Activated T-helper 1 cell treated with anti-CD3 and anti-CD28 coated beads, Interleukin-12 subunit alpha, Interleukin-12 subunit beta, Interleukin-2, Interleukin-4 antibody, amounts not matched to agents 30 ng/mL and 10 ng/mL and 1 ng/mL, durations not matched to agents 14 hours and 24 hours and 36 hours (primary cell): ENCODE measurements around the gene CIDEC. TPM values are rescaled to one million over a fixed set of nuclear protein-coding genes. Genes with fewer than 3 reads are reported as not detected.

Source experiments
- DNase-seq: peaks from one replicate; pipeline ENCODE4 v3.0.0; 2021; ENCODE audit warnings: low spot score
- H3K27ac Mint-ChIP-seq: one replicate; pipeline ENCODE4 v1.8.0; 2021; ENCODE audit warnings: mild to moderate bottlenecking, mixed read lengths
- H3K27me3 Mint-ChIP-seq: one replicate; pipeline ENCODE4 v1.8.0; 2022; ENCODE audit warnings: mild to moderate bottlenecking, moderate library complexity, mixed read lengths; ENCODE audit not compliant: insufficient read depth
- H3K36me3 Mint-ChIP-seq: one replicate; pipeline ENCODE4 v1.8.0; 2021; ENCODE audit warnings: low read depth, mixed read lengths
- H3K4me1 Mint-ChIP-seq: one replicate; pipeline ENCODE4 v1.8.0; 2021; ENCODE audit warnings: low read depth, mixed read lengths
- H3K4me3 Mint-ChIP-seq: one replicate; pipeline ENCODE4 v1.8.0; 2021; ENCODE audit warnings: mild to moderate bottlenecking, moderate library complexity, mixed read lengths
- H3K9me3 Mint-ChIP-seq: one replicate; pipeline ENCODE4 v1.8.0; 2021; ENCODE audit warnings: mixed read lengths
- intact Hi-C: fragments of 100-400 bp; cut with micrococcal nuclease; formaldehyde crosslinking; loops from one replicate; pipeline ENCODE4 v1.15.1; 2024
- total RNA-seq: library from RNA; stranded (reverse); gene quantifications from 2 replicates; pipeline ENCODE4 v1.2.3, GENCODE V29; 2022

Gene CIDEC
- total RNA-seq, 1 donor from 2014 or later: not detected

- DNase-seq: peak; percentile 28
- no peak overlapping the region for H3K27ac Mint-ChIP-seq
- H3K36me3 Mint-ChIP-seq: peaks cover 12% of the 10 kb centered on the region
- no peaks in the 10 kb centered on the region for H3K27me3 Mint-ChIP-seq
- peaks cover 7% of the 10 kb centered on the region for H3K4me1 Mint-ChIP-seq
- intact Hi-C loops: no loop called here
- no peaks in the 10 kb centered on the region for H3K9me3 Mint-ChIP-seq
- no peak overlapping the region for H3K4me3 Mint-ChIP-seq
Observed at GRCh38 chr3:9826815-9827573, 53.1 kb downstream of the CIDEC start.

GRCh38 chr3:9825451-9826040, 54.5 kb downstream of the CIDEC start:
- H3K4me3 Mint-ChIP-seq: no peak overlapping the region
- DNase-seq: no peak
- H3K27me3 Mint-ChIP-seq: no peaks in the 10 kb centered on the region
- H3K9me3 Mint-ChIP-seq: no peaks in the 10 kb centered on the region
- intact Hi-C loops: no loop called here
- H3K4me1 Mint-ChIP-seq: no peaks in the 10 kb centered on the region
- no peak overlapping the region for H3K27ac Mint-ChIP-seq
- H3K36me3 Mint-ChIP-seq: peaks cover 13% of the 10 kb centered on the region

DNA sequence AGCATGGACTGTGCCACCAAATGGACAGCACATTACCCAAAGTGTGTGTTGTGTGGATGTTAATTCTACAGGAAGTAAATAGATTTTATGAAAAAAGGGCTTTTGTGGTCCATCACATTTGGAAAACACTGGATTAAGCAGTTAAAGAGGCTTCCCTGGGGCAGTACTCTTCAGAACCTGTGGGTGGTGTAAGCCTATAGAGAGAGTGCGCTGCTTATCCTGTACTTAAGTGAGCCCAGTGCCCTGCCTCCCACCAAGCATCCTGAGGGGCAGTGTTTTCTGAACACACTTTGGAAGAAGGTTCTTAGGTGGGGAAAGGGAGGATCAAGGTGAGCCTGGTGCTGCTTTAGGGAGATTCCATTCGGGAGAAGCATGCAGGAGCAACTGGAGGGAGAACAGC, 59.1 kb downstream of the CIDEC start:
- peaks cover 16% of the 10 kb centered on the region for H3K36me3 Mint-ChIP-seq
- H3K9me3 Mint-ChIP-seq: no peaks in the 10 kb centered on the region
- no peaks in the 10 kb centered on the region for H3K27me3 Mint-ChIP-seq
- H3K27ac Mint-ChIP-seq: no peak overlapping the region
- intact Hi-C loops: no loop called here
- no peak overlapping the region for H3K4me3 Mint-ChIP-seq
- peaks cover 7% of the 10 kb centered on the region for H3K4me1 Mint-ChIP-seq
- DNase-seq: no peak

DNA sequence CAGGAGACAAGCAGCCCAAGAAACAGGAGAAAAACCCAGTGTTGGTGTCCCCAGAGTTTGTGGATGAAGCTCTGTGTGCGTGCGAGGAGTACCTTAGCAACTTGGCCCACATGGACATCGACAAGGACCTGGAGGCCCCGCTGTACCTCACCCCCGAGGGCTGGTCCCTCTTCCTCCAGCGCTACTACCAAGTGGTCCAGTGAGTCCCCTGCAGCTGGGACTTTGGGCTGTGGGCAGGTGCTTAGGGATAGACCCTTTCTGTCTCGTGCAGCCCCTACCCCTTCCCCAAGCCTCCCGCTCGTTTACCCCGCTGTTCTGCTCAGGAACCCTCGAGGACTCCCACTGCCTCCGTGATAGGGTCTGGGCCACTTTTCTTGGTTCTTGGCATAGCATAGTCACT, 59.5 kb downstream of the CIDEC start:
- Mint-ChIP-seq H3K9me3 (no peaks in the 10 kb centered on the region), H3K27ac (no peak overlapping the region), H3K36me3 (peaks cover 17% of the 10 kb centered on the region), H3K4me3 (no peak overlapping the region), H3K4me1 (peaks cover 7% of the 10 kb centered on the region), H3K27me3 (no peaks in the 10 kb centered on the region)
- DNase-seq: no peak
- intact Hi-C loops: no loop called here

GRCh38 chr3:9818666-9819335, 61.3 kb downstream of the CIDEC start:
- Mint-ChIP-seq H3K36me3 (peaks cover 17% of the 10 kb centered on the region), H3K4me3 (no peak overlapping the region), H3K27me3 (no peaks in the 10 kb centered on the region), H3K4me1 (peaks cover 7% of the 10 kb centered on the region), H3K9me3 (no peaks in the 10 kb centered on the region), H3K27ac (peak overlapping the region; percentile 19)
- DNase-seq: no peak
- intact Hi-C loops: no loop called here

DNA sequence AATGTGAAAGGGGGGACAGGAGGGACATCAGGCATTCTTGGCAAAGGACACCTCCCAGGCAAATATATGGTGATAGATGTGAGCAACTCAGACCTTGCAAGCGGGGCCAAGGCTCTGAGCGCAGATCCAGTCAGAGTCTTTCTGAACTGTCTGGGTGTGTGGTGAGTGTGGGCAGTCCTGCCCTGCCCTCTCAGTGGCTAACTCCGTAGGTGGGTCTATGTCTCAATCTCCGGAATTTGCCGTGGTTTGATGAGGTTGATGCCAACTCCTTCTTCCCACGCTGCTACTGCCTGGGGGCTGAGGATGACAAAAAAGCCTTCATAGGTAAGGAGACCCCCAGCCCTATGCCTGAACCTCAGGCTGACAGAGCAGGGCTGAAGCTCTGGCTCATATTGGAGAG, 62.6 kb downstream of the CIDEC start:
- H3K36me3 Mint-ChIP-seq: peaks cover 17% of the 10 kb centered on the region
- no peak overlapping the region for H3K4me3 Mint-ChIP-seq
- peaks cover 7% of the 10 kb centered on the region for H3K4me1 Mint-ChIP-seq
- intact Hi-C loops: no loop called here
- H3K9me3 Mint-ChIP-seq: no peaks in the 10 kb centered on the region
- H3K27me3 Mint-ChIP-seq: no peaks in the 10 kb centered on the region
- DNase-seq: no peak
- H3K27ac Mint-ChIP-seq: no peak overlapping the region

Other genes with a start within 250 kb of the CIDEC start
- 42.9 and 46.9 TPM in 2 replicates for gene MTMR14, start 230.7 kb downstream of the CIDEC start, total RNA-seq
- 0.93 TPM in 1 of 2 replicates, not detected in the other for gene CPNE9, start 176.4 kb downstream of the CIDEC start, total RNA-seq
- gene BRPF1, start 148.5 kb downstream of the CIDEC start, total RNA-seq: 44.6 and 45.9 TPM in 2 replicates
- 40.2 and 40.6 TPM in 2 replicates for gene OGG1, start 130.3 kb downstream of the CIDEC start, total RNA-seq
- gene CAMK1, start 110.3 kb downstream of the CIDEC start, total RNA-seq: 55.0 and 57.8 TPM in 2 replicates
- 63.4 and 63.6 TPM in 2 replicates for gene TADA3, start 87.8 kb downstream of the CIDEC start, total RNA-seq
- gene ARPC4, start 87.2 kb downstream of the CIDEC start, total RNA-seq: 268 and 273 TPM in 2 replicates
- gene TTLL3, start 70.0 kb downstream of the CIDEC start, total RNA-seq: 26.5 and 33.6 TPM in 2 replicates
- 79.2 and 79.5 TPM in 2 replicates for gene RPUSD3, start 36.2 kb downstream of the CIDEC start, total RNA-seq
- gene JAGN1, start 10.4 kb upstream of the CIDEC start, total RNA-seq: 42.4 and 46.3 TPM in 2 replicates
- gene IL17RE, start 22.6 kb upstream of the CIDEC start, total RNA-seq: 3.2 and 3.5 TPM in 2 replicates
- 0.64 and 0.83 TPM in 2 replicates for gene IL17RC, start 36.8 kb upstream of the CIDEC start, total RNA-seq
- gene CRELD1, start 53.6 kb upstream of the CIDEC start, total RNA-seq: 18.7 and 20.6 TPM in 2 replicates
- 16.4 and 16.8 TPM in 2 replicates for gene PRRT3, start 72.2 kb upstream of the CIDEC start, total RNA-seq
- gene EMC3, start 106.6 kb upstream of the CIDEC start, total RNA-seq: 38.8 and 43.1 TPM in 2 replicates
- 63.4 and 64.2 TPM in 2 replicates for gene FANCD2, start 146.2 kb upstream of the CIDEC start, total RNA-seq
- gene FANCD2OS, start 228.0 kb upstream of the CIDEC start, total RNA-seq: not detected in 2 replicates
- 97.2 and 105 TPM in 2 replicates for gene BRK1, start 235.4 kb upstream of the CIDEC start, total RNA-seq